Suprapubic skin (tissue), 4 donors: Measurements from ENCODE around the gene CHD2.

Experiments
- CTCF ChIP-seq, 2 donors: fragments of 200-600 bp in 1 of 2; fragments of 450-650 bp in 1 of 2; sonication (generic) in 1 of 2; IDR thresholded peaks; one replicate each; pipeline ENCODE4 v1.5.1; 2016 to 2019; ENCODE audit warnings: antibody characterized with exemption in 2 of 2, mild to moderate bottlenecking in 1 of 2, moderate library complexity in 1 of 2
- POLR2A ChIP-seq, 2 donors: fragments of 450-650 bp; IDR thresholded peaks; one replicate each; pipeline ENCODE4 v1.6.1; 2017; ENCODE audit warnings: antibody characterized with exemption in 2 of 2, mild to moderate bottlenecking in 2 of 2, moderate library complexity in 2 of 2
- POLR2AphosphoS5 ChIP-seq, 3 donors: sonication (generic); formaldehyde crosslinking; IDR thresholded peaks; one replicate each; pipeline ENCODE4 v1.6.1; 2017; ENCODE audit warnings: antibody characterized with exemption in 3 of 3

GRCh38 chr15:93046120-93046519, 146.0 kb downstream of the CHD2 start:
- TF ChIP-seq CTCF (IDR thresholded peaks at IDR 0.05) (no peak), POLR2AphosphoS5 (IDR thresholded peaks at IDR 0.05) (no peak), POLR2A (IDR thresholded peaks at IDR 0.05) (no peak)
